A204.1 (cell line): ENCODE data around the gene CAPN8.

Source experiments
- FAIRE-seq: peaks from 2 replicates; lab custom pipeline; 2012; peaks lifted over from hg19 to GRCh38; lab: Jason Lieb, UNC

Gene CAPN8

DNA sequence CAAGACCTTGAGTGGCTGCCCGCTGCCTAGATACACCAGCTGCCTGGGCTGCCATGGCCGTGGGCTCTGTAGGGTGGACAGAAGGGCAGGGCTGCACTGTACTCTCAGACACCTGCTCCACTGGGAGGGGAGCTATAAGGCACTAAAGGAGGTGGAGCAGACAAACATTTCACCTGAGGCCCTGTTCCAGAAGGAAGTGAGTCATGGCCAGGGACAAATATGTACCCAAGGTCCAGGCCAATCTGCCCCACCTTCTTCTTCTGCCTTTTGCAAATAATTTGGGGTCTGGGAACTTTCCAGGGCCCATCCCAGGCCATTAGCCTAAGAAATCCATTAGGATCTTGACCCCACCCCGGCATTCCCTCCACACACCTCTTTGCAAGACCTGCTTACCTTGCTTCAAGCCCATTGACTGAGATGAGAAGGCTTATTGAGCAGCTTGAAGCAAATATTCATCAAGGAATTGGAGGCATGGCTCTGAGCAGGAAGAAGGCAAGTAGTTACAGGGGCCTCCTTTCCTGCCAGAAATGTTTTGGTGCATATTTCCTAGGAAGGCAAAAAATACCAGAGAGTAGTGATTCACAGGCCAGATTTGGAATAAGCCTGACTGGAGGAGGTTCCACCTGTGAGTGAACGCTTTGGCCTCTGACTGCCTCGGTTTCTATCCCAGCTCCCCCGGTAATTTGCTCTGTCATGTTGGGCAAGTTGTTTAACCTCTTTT lies at the start of gene CAPN8:
CAPN8 (minus strand) TSS at position 110 of the 721 bp plus-strand sequence; CDS start at position 55, 55 bp downstream.
- no peak for FAIRE-seq

DNA sequence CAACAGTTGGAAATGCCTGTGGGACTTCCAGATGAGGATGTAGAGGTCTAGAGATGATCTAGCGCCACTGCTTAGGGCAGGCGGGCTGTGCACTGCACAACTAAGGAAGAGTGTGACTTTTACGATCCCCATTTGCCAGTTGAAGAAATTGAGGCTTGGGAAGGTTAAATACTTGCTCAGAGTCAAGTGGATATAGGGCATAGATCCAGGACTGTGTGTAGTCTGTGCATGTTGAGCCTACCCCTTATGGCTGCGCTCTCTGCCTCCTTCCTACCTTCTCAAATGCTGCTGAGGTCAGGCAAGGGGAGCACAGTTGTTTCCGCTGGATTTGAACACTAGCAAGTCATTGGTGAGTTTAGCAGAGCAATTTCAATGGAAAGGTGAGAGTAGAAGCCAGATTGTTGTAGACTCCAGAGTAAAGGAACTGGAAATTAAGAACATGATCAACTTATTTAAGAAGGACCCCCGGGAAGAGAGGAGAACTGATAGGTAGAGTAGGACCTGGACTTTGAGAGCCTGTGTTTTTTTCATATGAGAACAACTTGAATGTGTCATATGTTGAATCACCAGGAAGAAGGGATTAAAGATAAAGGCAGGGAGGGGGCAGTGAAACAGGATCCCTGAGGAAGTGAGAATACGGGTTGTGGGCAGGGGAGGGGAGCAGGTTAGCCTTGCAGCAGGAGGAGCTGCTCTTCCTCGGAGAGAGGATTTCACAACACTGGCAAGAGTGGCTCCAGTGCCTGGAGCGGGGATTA lies 49.5 kb upstream of the CAPN8 start:
- no peak for FAIRE-seq

DNA sequence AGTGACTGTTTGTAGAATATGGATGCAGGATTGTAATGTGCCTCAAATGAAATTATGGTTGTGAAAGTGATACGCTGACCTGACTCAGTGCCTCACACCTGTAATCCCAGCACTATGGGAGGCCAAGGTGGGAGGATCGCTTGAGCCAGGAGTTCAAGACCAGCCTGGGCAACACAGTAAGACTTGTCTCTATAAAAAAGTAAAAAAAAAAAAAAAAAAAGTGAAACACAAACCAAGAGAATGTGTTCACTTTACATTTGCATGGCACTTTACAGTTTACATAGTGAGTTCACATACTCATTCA lies 48.9 kb upstream of the CAPN8 start:
- FAIRE-seq, result no peak

DNA sequence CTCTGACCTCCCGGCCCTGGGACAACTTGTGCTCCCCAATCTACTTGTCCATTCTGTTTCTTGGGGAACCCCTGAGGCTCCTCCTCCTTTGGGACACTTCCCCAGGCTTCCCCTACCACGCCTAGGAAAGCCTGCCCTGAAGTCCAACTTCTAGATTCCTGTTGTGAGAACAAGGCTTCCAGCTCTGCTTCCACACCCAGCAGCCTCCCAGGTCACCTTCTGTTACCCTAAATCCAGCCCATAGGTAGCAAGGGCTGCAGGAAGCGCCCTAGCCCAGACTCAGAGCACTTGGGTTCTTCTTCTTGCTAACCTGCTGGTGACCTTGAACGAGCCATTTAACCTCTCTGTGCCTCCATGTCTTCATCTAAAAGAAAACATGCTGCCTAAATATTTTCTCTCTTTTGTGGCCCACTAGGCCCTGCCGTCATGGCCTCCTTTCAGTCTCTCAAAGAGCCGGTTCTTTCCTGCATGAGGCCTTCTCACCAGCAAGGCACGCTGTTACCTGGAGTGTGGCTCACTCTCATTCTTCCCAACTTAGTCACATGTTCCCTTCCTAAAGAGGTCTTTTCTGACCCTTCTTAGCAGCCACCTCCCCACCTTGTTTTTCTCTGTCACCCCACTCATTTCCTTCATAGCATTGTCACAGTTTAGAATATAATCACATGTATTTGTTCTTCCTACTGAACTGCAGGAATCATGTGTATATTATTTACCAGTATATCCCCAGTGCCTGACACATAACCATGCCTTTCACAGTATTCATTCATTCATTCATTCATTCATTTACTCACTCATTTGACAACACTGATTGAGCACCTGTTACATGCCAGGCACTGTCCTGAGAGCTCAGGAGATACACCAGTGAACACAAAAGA lies 48.3 kb upstream of the CAPN8 start:
- FAIRE-seq, result no peak

DNA sequence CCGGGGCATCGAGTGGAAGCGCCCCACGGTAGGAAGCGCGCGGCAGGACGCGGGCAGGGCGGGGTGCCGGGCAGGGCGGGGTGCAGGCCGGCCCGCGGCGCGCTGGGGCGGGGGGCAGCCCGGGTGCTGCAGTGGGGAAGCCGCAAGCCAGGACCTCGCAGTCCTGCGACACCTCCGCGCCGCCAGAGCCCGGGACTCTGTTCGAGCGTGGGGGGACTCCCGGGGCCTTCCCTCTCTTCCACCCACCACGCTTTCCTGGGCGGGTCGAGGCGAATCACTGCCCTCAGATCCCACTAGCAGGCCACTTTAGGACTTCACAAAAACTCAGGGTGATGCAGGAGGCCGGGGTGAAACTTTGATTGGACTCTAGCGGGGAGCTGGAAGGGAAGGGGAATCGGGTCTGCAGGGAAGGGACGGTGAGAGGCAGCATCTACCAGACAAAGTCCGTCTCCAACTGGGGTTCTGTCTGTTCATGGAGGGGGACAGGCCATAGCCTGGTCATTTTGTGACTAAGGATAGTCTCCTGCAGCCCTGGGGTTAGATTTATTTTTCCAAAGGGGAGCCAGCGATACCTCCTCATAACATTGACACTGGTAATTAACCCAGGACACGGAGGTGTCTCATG lies 47.5 kb upstream of the CAPN8 start:
- FAIRE-seq, result no peak

DNA sequence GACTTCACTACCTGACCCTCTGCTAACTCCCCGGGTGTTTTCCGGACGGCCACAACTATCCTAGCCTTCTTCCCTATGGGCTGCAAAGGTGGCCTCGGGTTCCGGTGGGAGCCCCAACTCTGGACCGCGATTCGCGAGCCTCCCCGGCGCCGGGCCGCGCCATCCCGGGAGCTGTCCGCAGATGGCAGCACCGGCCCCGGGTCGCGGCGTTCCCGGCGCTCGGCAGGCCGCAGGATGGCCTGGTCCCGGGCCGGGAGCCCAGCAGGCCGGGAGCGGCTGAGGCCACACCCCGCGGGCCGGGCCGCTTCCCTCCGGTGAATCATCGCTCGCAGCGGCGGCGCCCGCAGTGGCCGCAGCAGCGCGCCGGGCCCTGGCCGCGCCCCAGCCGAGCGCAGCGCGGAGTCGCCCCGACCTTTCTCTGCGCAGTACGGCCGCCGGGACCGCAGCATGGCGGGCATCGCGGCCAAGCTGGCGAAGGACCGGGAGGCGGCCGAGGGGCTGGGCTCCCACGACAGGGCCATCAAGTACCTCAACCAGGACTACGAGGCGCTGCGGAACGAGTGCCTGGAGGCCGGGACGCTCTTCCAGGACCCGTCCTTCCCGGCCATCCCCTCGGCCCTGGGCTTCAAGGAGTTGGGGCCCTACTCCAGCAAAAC lies 46.8 kb upstream of the CAPN8 start, which contains the start of gene CAPN2:
CAPN2 (plus strand) TSS at position 346 of the 656 bp plus-strand sequence; CDS start at position 448, 102 bp downstream.
- no peak for FAIRE-seq

DNA sequence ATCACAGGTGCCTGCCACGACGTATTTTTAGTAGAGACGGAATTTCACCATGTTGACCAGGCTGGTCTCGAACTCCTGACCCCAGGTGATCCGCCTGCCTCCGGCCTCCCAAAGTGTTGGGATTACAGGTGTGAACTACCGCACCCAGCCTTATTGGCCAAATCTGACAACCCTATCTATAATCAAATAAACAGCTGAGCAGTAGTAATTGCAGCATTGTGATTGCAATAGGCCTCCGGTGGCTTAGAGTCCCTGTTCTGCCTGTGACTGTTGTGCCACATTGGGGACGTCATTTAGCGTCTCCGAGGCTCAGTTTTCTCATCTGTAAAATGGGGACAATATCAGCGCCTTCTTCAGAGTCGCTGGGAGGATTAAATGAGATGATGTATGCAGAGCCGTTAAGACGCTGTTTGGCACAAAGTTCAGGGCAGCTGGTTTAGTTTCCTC lies 46.3 kb upstream of the CAPN8 start:
- FAIRE-seq, result no peak

DNA sequence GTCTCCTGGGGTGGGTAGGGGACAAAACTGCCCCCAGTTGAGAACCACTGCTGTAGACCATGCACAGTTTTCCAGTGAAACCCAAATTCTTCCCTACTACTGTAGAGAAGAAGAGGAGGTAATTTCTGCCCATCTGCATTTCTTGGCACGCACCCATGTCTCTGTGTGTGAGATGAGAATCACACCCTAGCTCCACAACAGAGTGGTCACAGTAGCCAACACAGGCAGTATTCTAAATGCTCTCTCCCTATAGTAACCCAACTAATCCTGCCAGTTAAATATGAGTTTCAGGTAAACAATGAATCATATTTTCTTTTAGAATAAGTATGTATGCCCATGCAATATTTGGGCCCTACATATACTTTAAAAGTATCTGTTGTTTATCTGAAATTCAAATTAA lies 45.7 kb upstream of the CAPN8 start:
- FAIRE-seq, result no peak

DNA sequence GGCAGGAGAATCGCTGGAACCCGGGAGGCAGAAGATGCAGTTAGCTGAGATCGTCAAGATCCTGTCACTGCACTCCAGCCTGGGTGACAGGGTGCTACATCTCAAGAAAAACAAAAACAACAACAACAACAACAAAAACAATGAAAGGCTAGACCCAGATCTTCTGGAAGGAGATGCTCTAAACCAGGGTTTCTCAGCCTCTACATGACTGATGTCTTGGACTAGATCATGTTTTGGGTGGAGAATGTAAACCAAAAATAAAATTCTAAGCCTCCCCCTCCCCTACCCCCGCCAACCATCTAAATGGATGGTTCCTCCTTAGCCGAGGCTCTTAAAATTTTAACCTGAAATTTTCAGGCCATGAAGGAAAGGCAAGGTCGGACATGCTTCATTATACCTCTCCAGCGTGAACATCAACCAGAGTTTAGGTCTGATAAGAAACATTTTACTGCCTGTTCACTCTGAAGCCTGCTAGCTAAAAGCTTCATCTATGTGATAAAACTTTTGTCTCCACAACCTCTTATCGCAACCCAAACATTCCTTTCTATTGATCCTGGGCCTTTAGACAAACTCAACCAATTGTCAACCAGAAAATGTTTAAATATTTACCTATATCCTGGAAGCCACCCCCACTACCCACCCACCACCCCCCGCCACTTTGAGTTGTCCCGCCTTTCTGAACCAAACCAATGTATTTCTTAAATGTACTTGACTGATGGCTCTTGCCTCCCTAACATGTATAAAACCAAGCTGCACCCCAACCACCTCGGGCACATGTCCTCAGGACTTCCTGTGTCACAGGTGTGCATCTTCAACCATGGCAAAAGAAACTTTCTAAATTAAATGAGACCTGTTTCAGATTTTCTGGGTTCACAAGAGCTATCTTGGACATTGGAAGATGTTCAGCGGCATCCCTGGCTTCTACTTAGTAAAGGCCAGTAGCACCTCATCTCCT lies 45.0 kb upstream of the CAPN8 start:
- FAIRE-seq, result no peak

DNA sequence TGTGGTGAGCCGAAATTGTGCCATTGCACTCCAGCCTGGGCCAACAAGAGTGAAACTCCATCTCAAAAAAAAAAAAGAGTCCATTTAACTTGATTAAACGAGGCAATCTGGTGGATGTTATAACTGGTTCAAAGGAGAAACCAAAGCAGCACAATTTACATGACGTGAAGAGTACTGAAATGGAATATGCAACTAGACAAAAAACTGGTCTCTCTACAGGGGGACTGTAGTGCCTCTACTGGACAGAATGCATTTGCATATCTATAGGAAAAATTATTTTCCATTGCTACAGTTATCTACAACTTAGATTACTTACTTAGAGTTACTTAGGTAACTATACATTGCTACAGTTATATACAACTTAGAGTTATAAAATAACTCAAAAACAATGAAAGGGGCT lies 44.1 kb upstream of the CAPN8 start:
- no peak for FAIRE-seq

DNA sequence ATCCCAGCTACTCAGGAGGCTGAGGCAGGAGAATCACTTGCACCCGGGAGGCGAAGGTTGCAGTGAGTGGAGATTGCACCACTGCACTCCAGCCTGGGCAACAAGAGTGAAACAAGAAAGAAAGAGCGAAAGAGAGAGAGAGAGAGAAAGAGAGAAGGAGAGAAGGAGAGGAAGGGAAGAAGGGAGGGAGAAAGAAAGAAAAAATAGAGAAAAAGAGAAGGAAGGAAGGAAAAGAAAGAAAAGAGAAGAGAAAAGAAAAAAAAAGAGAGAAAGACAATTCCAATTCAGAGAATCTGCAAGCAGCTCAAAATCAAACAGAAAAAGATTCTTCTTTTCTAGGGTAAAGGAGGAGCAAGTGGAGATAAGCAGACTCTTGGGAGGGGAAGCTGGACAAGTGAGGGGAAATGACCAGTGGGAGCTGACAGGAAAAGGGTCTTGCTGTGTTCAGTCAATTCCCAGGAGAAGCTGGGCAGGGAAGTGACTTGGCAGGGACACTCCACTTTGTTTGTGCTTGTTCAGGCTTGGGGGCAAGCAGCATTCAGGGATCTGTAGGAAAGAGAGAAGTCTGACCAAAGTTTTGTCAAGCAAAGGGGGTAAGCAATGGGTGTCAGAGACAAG lies 43.3 kb upstream of the CAPN8 start:
- no peak for FAIRE-seq

DNA sequence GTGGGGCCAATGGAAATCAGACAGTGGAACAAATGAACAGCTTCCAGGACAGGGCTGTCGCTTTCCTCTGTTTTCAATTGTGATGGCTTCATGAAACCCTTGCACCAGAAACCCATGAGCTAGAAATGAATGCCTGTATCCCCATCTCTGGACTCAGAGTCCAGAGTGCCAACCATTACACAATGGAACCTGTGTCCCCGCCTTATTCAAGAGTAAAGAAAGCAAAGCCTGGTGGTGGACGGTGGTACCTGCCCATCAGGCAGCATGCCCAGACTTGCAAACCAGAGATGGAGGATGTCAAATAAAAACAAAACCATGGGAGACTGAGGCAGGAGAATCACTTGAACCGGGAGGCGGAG lies 42.5 kb upstream of the CAPN8 start:
- FAIRE-seq, result no peak

DNA sequence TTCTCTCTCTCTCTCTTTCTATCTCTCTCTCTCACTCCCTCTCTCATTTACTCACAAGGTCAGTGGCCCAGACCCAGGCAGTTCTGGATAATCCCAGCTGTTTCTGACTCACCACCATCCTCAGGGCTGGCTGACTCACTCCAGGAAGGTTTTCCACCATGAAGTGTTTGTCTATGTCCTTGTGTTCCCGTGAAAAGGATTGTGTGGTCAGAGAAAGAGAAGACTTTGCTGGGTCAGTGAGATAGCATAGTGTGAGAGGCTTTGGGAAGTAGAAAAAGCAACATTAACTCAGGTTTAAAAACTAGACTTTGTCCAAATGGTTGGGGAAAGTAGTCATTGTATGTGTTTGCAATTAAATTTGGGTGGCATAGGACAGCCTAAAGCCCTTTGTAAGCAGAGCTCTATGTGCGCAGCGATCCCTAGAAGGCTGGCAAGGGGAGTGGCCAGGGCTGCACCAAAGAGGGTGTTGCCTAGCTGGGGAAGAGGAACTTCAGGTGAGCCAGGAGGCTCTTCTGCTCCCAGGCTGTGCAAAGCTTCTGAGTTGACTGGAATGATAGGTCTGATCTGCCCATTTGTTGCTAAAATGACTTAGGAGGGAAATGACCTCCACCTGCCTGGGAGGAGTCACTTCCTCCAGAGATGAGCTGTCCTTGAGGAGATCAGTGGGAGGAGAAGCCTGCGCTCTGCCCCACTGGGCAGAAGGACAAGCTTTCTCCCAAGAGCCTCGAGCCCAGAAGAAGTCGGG lies 41.9 kb upstream of the CAPN8 start:
- FAIRE-seq, result no peak

DNA sequence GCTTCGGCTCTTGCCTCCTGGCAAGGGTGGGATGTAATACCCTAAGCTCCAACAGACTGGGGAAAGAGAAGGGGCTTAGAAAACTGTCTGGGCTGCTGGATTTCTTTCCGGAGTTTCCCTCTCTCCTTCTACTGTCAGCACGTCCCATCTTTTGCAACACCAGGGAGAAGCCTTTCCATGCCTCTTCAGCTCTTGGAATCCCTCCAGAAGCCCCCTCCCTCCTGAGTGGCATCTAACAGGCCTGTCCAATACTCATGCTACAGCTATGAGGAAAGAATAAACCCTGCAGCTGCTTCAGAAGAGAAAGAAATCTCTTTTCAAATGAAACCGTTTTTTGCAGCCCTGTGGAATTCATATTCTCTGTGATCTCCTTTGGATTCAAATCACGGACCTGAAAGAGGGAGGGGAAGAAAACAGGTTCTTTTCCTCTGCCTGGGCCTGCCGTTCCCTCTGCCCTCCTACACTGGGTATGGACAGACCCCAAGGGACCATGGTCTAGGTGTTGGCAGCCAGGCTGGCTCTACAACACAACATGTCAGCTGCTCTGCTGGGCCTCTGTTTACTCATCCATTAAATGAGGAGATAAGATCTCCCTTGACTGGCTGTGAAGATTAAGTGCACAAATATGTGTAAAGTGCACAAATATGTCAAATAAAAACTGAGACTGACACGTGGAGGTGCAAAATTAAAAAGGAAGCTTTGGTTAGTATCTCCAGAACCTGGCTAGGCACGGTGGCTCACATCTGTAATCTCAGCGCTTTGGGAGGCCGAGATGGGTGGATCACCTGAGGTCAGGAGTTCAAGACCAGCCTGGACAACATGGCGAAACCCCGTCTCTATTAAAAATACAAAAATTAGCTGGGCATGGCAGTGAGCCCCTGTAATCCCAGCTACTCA lies 40.8 kb upstream of the CAPN8 start:
- FAIRE-seq, result no peak

DNA sequence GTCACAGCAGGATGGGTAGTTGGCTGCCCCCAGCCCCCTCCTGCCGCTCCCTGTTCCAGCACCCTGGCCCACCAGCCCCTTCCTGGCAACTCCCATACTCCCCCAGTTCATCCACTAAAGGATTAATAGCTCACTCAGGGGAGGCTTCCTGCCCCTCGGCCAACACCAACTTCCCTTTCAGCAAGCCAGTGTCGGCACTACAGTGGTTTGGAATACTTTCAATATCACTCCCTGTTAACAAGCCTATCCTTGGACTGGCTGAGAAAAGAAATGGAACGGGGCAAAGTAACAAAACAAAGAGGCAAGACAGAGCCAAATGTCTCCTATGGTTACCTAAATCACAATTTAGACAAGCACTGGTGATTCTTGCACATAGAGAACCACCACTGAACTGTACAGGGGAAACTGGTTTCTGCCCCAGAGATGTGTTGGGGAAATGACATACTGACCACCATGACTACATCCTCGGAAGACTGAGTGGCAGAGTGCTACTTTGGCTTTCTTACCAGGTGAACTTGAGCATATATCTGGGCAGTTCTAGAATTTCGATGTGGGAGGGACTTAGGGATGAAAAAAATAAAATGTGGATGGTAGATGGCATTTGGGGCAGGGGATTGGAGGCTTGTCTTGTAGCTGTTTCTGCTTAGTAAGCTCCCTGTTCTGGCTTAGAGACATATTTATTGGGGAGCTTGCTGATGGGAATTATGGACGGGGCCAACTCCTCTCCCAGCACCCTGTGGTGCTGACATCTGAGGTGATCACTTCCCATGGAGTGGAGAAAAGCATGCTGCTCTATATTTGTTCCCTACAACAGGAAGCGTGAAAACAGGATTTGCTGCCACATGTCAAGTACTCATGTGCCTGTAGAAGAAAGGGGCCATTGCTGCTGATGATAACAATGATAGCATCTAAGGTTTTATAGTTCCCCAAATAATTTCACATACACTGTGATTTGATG lies 39.7 kb upstream of the CAPN8 start:
- no peak for FAIRE-seq

DNA sequence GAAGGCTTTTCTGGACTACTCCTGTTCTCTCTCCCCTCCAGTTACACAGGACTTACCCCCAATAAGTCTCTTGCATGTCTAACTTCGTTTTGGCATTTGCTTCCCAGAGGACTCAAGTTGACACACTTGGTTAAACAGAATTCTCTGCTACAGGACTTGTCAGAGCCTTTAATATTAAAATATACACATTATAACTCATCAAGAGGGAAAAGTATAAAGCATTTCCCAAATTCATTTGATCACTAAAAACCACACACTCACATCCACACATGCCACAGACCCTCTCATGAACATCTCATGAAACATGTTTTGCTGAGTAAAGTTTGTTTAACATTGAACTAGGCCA lies 38.1 kb upstream of the CAPN8 start:
- FAIRE-seq, result no peak
